OCI-LY7 (cell line): ENCODE measurements around the gene OSBP2. TPM values are rescaled to one million over a fixed set of nuclear protein-coding genes. Genes with fewer than 3 reads are reported as not detected.

Source experiments
- BruUV-seq: library from RNA; stranded (reverse); fragments of 400-500 nt; replicated peaks from 2 replicates; lab custom pipeline; 2021; lab: Mats Ljungman, UMichigan
- CTCF ChIA-PET: fragments of 300-600 bp; sonication (Branson Sonifier 250); formaldehyde crosslinking; loops from one replicate; lab custom pipeline; 2022; ENCODE audit warnings: antibody characterized with exemption; ENCODE audit not compliant: unreplicated experiment; lab: Charles Lee
- POLR2A ChIA-PET: fragments of 300-600 bp; sonication (Branson Sonifier 250); formaldehyde crosslinking; loops from one replicate; lab custom pipeline; 2022; ENCODE audit warnings: antibody characterized with exemption; lab: Charles Lee
- DNase-seq: peaks from one replicate; pipeline ENCODE4 v3.0.0-alpha.2; 2015; ENCODE audit warnings: low spot score
- H2AFZ ChIP-seq: fragments of 200-600 bp; sonication (generic), shearing (Covaris generic); 2 replicates; pipeline ENCODE4 v1.6.1; 2014; ENCODE audit warnings: mild to moderate bottlenecking, antibody characterized with exemption, low read length, moderate library complexity
- H3K27ac ChIP-seq: fragments of 200-600 bp; sonication (generic); 2 replicates; pipeline ENCODE4 v1.5.1; 2014; ENCODE audit warnings: mixed run types, low read depth, mild to moderate bottlenecking, moderate library complexity, low read length, inconsistent platforms; ENCODE audit not compliant: poor library complexity, severe bottlenecking
- H3K36me3 ChIP-seq: fragments of 200-600 bp; sonication (generic); 2 replicates; pipeline ENCODE4 v1.6.1; 2014; ENCODE audit warnings: mild to moderate bottlenecking, antibody characterized with exemption, low read length, moderate library complexity, mixed read lengths; ENCODE audit not compliant: insufficient read depth
- H3K4me1 ChIP-seq: fragments of 200-600 bp; sonication (generic); 2 replicates; pipeline ENCODE4 v1.5.1; 2014; ENCODE audit warnings: mild to moderate bottlenecking, low read length; ENCODE audit not compliant: insufficient read depth, poor library complexity, severe bottlenecking
- H3K4me2 ChIP-seq: fragments of 200-600 bp; sonication (generic); 2 replicates; pipeline ENCODE4 v1.6.1; 2014; ENCODE audit warnings: mild to moderate bottlenecking, low read length
- H3K4me3 ChIP-seq: fragments of 200-600 bp; sonication (generic); 2 replicates; pipeline ENCODE4 v1.5.1; 2014; ENCODE audit warnings: mild to moderate bottlenecking, low read depth, low read length; ENCODE audit not compliant: poor library complexity, severe bottlenecking
- H3K79me2 ChIP-seq: fragments of 200-600 bp; sonication (generic); 2 replicates; pipeline ENCODE4 v1.6.1; 2016; ENCODE audit warnings: low read depth, mild to moderate bottlenecking, low read length, moderate library complexity, mixed read lengths; ENCODE audit not compliant: insufficient read depth
- H3K9me2 ChIP-seq: fragments of 200-600 bp; sonication (generic); 2 replicates; pipeline ENCODE4 v1.6.1; 2016; ENCODE audit warnings: mild to moderate bottlenecking, low read length, mixed read lengths; ENCODE audit not compliant: insufficient read depth
- H3K9me3 ChIP-seq: fragments of 200-600 bp; sonication (generic); 2 replicates; pipeline ENCODE4 v1.6.1; 2014; ENCODE audit warnings: mild to moderate bottlenecking, mixed run types, low read length, mixed read lengths
- H4K20me1 ChIP-seq: fragments of 200-600 bp; sonication (generic); 2 replicates; pipeline ENCODE4 v1.6.1; 2014; ENCODE audit warnings: mild to moderate bottlenecking, antibody characterized with exemption, low read length, moderate library complexity, mixed read lengths; ENCODE audit not compliant: insufficient read depth
- CTCF ChIP-seq: fragments of 200-600 bp; sonication (generic); conservative IDR thresholded peaks from 2 replicates; pipeline ENCODE4 v1.5.1; 2014; ENCODE audit warnings: mild to moderate bottlenecking, antibody characterized with exemption, low read length, moderate library complexity, mixed read lengths
- EZH2phosphoT487 ChIP-seq: fragments of 200-600 bp; sonication (generic); IDR thresholded peaks from 2 replicates; pipeline ENCODE4 v1.6.1; 2018; ENCODE audit warnings: low read depth, borderline replicate concordance, mild to moderate bottlenecking, mixed run types, antibody characterized with exemption, low read length, moderate library complexity, mixed read lengths
- intact Hi-C: fragments of 100-400 bp; cut with micrococcal nuclease; formaldehyde crosslinking; loops from one replicate; pipeline ENCODE4 v1.10.0; 2022; ENCODE audit not compliant: unreplicated experiment
- total RNA-seq, 2 experiments: library from RNA; depleted of rRNA in 1 of 2; stranded (reverse); fragments of >200 nt in 1 of 2; shearing (Covaris generic) in 1 of 2; gene quantifications; 2 replicates each; pipeline ENCODE4 v1.2.3, GENCODE V29; 2014 to 2022

Gene OSBP2
- total RNA-seq, 2 experiments from 2014 or later: 0.19 to 0.34 TPM

GRCh38 chr22:30837531-30837930, 142.9 kb downstream of the OSBP2 start:
- DNase-seq: no peak
- Histone ChIP-seq H3K4me1 (no peaks in the 10 kb centered on the region), H3K27ac (no peak overlapping the region), H3K36me3 (no peaks in the 10 kb centered on the region), H4K20me1 (no peaks in the 10 kb centered on the region), H2AFZ (no peak overlapping the region), H3K79me2 (no peaks in the 10 kb centered on the region), H3K4me3 (no peak overlapping the region), H3K9me3 (no peaks in the 10 kb centered on the region), H3K4me2 (no peak overlapping the region), H3K9me2 (no peaks in the 10 kb centered on the region)
- ChIA-PET CTCF (no interaction called here), POLR2A (no interaction called here)
- no TSS peak for BruUV-seq
- intact Hi-C loops: no loop called here
- no peak for TF ChIP-seq CTCF
- no peak for TF ChIP-seq EZH2phosphoT487

- POLR2A ChIA-PET: no interaction called here
- DNase-seq: no peak
- Histone ChIP-seq H3K36me3 (no peaks in the 10 kb centered on the region), H4K20me1 (no peaks in the 10 kb centered on the region), H3K4me3 (no peak overlapping the region), H3K9me2 (no peaks in the 10 kb centered on the region), H2AFZ (no peak overlapping the region), H3K9me3 (no peaks in the 10 kb centered on the region), H3K27ac (no peak overlapping the region), H3K4me1 (no peaks in the 10 kb centered on the region), H3K79me2 (no peaks in the 10 kb centered on the region), H3K4me2 (no peak overlapping the region)
- CTCF ChIA-PET: no interaction called here
- TF ChIP-seq EZH2phosphoT487 (no peak), CTCF (no peak)
- BruUV-seq: no TSS peak
- intact Hi-C loops: no loop called here
Observed at GRCh38 chr22:30838111-30838510, 143.4 kb downstream of the OSBP2 start.

GRCh38 chr22:30841273-30841672, 146.6 kb downstream of the OSBP2 start:
- CTCF ChIA-PET: no interaction called here
- no peak overlapping the region for H2AFZ ChIP-seq
- no peaks in the 10 kb centered on the region for H3K9me2 ChIP-seq
- POLR2A ChIA-PET: no interaction called here
- no peak overlapping the region for H3K4me3 ChIP-seq
- no peaks in the 10 kb centered on the region for H4K20me1 ChIP-seq
- no peak for DNase-seq
- intact Hi-C loops: no loop called here
- TF ChIP-seq CTCF (no peak), EZH2phosphoT487 (no peak)
- no peak overlapping the region for H3K27ac ChIP-seq
- BruUV-seq: no TSS peak
- H3K4me1 ChIP-seq: no peaks in the 10 kb centered on the region
- H3K36me3 ChIP-seq: no peaks in the 10 kb centered on the region
- no peaks in the 10 kb centered on the region for H3K9me3 ChIP-seq
- no peaks in the 10 kb centered on the region for H3K79me2 ChIP-seq
- no peak overlapping the region for H3K4me2 ChIP-seq
